DMS53 treated with DMSO at 0.1 percent for 48 hours (cell line): ENCODE results near the gene SLC44A5.
"Not testable (repeated sequence)": the region's sequence is repeated elsewhere in the genome, so short reads cannot be mapped to it uniquely, and the experiment has no call there.

ENCODE experiments used
- DNase-seq: peaks from one replicate; lab custom pipeline; 2025; ENCODE audit not compliant: unreplicated experiment; lab: John Stamatoyannopoulos, UW

Gene SLC44A5

DNA sequence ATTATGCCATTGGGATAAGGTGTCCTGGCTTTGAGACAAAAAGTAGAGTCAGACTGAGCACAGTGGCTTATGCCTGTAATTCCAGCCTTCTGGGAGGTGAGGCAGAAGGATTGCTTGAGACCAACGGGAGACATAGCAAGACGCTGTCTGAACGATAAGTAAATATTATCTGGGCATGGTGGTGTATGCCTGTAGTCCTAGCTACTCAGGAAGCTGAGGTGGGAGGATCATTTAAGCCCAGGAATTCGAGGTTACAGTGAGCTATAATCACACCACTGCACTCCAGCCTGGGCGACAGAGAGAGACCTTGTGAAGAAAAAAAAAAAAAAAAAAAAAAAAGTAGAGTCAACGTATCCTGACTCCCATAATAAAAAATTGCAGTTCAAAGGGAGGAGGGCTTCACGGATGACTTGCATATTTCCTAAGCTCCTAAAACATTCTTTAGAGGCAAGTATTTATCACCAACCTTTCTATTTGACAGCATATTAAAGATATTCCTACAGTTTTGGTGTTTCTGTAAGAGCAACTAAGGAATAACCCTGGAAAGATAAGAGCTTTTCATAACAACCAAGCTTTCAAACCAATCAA is 141.2 kb downstream of the SLC44A5 start:
- DNase-seq = no peak

DNA sequence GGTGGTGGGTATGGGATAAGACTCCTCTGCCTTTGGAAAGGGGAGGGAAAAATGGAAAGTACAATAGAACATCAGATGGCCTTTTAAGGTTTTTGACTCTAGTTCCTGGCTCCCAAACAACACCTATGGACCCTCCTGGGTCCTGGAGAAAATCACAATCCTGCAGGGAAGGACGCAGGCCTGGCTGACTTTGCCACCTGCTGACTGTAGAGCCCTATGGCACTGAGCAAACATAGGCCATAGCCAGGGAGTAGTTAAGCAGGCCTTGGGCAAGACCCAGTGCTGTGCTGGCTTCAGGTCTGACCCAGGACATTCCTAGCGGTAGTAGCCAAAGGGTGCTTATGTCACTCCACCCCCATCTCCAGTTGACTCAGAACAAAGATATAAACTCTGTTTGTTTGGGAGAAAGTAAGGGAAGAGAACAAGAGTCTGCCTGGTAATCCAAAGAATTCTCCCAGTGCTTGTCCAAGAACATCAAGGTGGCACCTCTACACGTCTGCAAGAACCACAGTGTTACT is 149.0 kb downstream of the SLC44A5 start:
- DNase-seq = no peak

- no peak for DNase-seq
These were observed 160.9 kb downstream of the SLC44A5 start for GRCh38 chr1:75449998-75450397.

DNA sequence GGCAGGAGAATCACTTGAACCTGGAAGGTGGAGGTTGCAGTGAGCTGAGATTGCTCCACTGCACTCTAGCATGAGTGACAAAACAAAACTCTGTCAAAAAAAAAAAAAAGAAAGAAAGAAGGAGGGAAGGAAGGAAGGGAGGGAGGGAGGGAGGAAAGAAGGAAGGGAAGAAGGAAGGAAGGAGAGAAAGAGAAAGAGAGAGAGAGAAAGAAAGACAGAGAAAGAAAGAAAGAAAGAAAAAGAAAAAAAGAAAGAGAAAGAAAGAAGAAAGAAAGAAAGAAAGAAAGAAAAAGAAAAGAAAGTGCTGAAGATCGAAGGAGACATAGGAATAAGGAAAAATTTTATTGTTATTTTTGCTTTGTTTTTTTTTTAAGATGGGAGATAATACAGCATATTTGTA is 166.7 kb downstream of the SLC44A5 start:
- DNase-seq = no peak

- no peak for DNase-seq
These were observed 170.6 kb downstream of the SLC44A5 start for GRCh38 chr1:75440274-75440673.

DNA sequence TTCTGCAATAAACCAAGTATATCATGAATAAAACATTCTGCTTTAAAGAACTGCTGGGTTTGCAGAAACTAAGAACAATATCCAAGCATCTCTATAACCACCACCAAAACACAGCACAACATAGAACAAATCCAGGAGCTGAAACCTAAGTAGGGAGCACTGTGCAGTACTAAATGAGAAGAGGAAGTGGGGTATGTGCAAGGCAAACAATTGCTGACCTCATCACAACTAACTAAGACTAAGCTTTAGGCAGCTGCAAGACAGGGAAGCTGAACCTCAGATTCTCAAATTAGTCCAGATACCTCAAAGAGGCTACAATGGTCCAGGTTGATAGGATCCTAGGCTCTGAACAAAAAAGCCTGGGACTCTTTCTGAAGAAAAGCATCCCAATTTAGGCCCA is 172.6 kb downstream of the SLC44A5 start:
- peak; percentile 41 for DNase-seq

GRCh38 chr1:75431843-75432242 is 179.1 kb downstream of the SLC44A5 start:
- DNase-seq = no peak

DNA sequence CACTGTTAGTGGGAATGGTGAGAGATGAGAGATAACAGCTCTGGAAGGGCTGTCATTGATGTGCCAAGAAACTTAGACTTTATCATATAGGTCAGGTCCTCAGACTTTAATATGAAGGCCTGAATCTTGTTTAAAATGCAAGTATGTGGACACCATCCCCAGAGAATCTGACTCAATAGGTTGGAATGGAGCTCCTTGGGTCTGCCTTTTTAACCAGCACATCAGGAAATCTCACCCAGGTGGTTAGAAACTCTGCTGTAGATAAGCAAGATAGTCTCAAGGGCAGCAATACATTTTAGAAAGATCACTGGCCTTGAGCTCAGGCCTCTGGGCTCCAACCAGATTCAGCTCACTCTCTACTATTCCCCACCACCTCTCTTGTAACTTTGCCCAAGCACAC is 180.4 kb downstream of the SLC44A5 start:
- no peak for DNase-seq

DNA sequence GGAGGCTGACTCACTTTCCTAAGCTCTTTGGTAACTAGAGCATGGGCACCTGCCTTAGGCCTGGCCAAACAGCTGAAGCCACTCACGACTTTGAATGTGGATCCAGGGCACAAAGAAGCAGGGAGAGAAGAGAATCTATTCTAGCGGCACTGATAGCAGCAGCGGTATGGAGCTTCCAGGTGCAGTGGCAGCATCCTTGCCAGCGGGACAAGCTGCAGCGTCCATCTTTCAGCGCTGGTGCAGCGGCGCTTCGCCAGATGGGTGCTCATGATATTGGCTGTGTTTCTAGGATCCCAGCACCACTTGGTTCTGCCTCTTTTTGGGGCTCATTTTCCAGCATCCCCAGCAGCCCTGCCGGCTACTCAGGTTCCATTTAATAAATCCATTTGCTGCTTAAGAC is 184.2 kb downstream of the SLC44A5 start:
- no peak for DNase-seq

DNA sequence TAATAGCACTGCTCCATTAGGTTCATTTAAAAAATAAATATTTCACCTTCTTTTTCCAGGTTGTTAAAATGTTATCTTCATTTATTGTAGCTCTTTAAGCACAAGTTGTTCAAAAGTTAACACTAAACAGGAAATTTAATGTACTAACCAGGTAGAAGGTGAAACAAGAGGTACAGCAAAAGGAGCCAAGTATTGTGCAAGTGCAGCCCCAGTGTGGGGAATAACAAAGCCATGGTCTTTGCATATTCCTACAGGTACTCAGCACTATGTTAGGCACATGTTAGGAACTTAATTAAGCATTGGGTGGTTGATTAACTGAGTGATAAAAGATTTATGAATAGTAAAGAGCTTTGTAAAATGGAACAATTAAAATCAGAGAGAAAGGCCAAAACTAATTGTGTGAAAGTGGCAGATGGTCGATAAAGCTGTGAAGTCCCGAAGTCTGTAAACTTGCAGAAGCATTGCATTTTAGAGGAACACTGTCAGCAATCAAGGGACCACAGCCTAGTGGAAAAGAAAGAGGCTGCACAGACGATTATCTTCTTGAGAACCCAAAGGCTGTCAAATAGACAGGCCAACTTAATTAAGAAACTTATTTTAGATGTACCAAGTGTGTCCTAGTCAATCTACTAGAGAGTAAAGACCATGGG is 185.8 kb downstream of the SLC44A5 start:
- DNase-seq = no peak

DNA sequence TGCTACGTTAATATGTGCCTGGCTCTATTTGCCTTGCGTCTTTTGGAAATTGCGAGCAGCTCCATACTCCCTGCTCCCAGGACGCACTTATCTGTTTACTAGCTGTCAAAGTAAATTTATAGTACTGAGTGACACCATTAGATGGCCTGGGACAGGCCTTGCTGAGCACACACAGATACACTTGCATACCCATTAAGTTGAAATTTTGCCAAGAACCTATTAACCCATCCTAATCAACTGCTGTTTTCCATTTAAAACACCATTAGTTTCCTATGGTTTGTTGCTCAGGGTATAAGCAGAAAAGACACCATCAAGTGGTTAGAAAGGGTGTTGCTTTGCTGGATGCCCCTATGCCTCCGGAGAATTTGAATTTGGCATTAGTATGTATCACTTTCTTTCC is 187.3 kb downstream of the SLC44A5 start:
- DNase-seq = no peak

DNA sequence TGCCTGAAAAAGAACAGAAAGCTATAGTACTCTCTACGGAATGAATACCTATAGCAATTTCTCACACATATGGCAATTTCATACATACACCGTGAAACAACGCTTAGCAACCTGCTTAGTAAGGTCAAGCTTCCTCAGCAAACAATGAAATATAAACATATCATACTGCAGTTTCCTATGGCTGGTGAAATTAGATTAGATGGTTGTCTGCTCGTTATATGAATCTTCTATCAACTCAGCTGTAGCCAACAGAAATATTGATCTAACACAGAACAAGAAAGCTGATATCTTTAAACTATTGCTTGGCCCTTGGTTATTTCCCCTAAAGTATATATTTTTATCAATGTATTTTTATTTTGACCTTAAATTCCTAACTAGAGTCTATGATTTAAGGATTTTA is 187.8 kb downstream of the SLC44A5 start:
- no peak for DNase-seq

DNA sequence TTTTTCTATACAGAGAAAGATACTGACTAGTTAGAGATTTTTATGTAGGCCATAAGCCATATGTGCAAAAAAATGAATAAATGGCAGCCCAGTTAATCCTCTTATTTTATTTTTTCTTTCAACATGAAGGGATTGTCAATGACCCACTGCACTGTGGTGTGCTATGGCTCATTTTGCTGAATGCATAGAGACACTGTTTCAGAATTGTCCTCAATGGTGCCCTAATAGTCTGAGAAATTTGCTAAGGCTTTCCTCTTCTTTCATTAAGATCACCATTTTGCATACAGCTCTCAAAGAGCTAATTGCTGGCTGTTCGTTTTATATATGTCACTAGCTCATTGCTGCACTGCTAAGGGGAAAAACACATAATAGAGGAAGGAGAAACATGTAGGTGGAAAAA is 189.5 kb downstream of the SLC44A5 start:
- no peak for DNase-seq

GRCh38 chr1:75415187-75415586 is 195.7 kb downstream of the SLC44A5 start:
- no peak for DNase-seq

GRCh38 chr1:75412616-75413015 is 198.3 kb downstream of the SLC44A5 start:
- DNase-seq = no peak

DNA sequence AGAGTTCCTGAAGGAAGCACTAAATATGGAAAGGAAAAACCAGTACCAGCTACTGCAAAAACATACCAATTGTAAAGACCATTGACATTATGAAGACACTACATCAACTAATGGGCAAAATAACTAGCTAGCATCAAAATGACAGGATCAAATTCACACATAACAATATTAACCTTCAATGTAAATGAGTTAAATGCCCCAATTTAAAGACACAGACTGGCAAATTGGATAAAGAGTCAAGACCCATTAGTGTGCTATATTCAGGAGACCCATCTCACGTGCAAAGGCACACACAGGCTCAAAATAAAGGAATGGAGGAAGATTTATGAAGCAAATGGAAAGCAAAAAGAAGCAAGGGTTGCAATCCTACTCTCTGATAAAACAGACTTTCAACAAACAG is 206.2 kb downstream of the SLC44A5 start:
- not testable (repeated sequence) for DNase-seq

DNA sequence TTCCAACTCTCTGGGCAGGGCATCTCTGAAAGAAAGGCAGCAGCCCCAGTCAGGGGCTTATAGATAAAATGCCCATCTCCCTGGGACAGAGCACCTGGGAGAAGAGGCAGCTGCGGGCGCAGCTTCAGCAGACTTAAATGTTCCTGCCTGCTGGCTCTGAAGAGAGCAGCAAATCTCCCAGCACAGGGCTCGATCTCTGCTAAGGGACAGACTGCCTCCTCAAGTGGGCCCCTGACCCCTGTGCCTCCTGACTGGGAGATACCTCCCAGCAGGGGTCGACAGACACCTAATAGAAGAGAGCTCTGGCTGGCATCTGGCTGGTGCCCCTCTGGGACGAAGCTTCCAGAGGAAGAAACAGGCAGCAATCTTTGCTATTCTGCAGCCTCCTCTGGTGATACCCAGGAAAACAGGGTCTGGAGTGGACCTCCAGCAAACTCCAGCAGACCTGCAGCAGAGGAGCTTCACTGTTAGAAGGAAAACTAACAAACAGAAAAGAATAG is 207.7 kb downstream of the SLC44A5 start:
- DNase-seq = not testable (repeated sequence)

- DNase-seq = no peak
These were observed 210.2 kb downstream of the SLC44A5 start for GRCh38 chr1:75400716-75401115.

GRCh38 chr1:75396745-75397144 is 214.2 kb downstream of the SLC44A5 start:
- no peak for DNase-seq

DNA sequence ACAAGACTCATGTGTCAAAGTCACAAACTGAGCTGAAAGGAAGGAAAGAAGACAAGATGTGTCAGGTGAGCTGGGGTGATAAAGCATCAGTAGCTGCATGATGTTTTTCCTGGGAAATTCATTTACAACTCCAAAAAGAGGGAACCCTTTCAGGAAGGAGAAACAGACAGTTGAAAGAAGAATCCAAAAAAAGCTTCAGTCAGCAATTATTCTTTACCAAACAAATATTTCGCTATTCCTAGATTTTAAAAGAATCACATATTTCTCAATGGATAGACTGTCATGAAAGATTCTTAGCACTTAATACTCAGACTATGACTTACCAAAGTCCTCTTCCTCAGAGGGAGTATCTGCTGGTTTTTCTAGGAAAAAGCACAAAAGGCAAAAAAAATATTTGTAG is 214.7 kb downstream of the SLC44A5 start:
- DNase-seq = no peak

- peak; percentile 29 for DNase-seq
These were observed 216.4 kb downstream of the SLC44A5 start for GRCh38 chr1:75394386-75395139.

DNA sequence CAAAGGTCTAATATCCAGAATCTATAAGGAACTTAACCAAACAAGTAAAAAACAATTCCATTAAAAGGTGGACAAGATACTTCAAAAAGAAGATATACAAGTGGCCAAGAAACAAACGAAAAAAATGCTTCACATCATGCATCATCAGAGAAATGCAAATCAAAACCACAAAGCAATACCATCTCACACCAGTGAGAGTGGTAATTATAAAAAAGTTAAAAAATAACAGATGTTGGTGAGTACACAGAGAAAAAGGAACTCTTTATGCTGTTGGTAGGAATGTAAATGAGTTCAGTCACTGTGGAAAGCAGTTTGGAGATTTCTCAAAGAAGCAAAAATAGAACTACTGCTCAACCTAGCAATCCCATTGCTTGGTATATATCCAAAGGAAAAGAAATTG is 218.6 kb downstream of the SLC44A5 start:
- DNase-seq = no peak
